GM12892 (cell line): ENCODE data around the gene ESRRA.
A peak's percentile ranks its signal among the peaks of the same experiment; 100 is the strongest.

Experiments used
- POLR2A ChIP-seq: IDR thresholded peaks from 2 replicates; pipeline ENCODE4 v1.6.1; 2011; ENCODE audit warnings: low read depth, low read length, control low read depth
- POLR2AphosphoS5 ChIP-seq: IDR thresholded peaks from 2 replicates; pipeline ENCODE4 v1.6.1; 2011; ENCODE audit warnings: low read depth, low read length, control low read depth

- TF ChIP-seq POLR2AphosphoS5, result no peak
- TF ChIP-seq POLR2A, result peak; percentile 58; the same call in 1 of the 2 replicates
These were observed 603 bp downstream of the ESRRA start for GRCh38 chr11:64305691-64306562.
